Bronchial epithelial cell (primary cell): ENCODE data around the gene CARS1. TPM values are rescaled to one million over a fixed set of nuclear protein-coding genes. Genes with fewer than 3 reads are reported as not detected.

ENCODE experiments used
- DNase-seq: peaks from one replicate; pipeline ENCODE4 v3.0.0-alpha.2; 2010; ENCODE audit warnings: low read depth
- FAIRE-seq: peaks from 2 replicates; lab custom pipeline; 2011; peaks lifted over from hg19 to GRCh38; lab: Jason Lieb, UNC
- H3K27me3 ChIP-seq: 2 replicates; pipeline ENCODE4 v1.5.1; 2011; ENCODE audit warnings: low read length; ENCODE audit not compliant: control insufficient read depth, insufficient read depth
- H3K36me3 ChIP-seq: 2 replicates; pipeline ENCODE4 v1.5.1; 2011; ENCODE audit warnings: low read length; ENCODE audit not compliant: control insufficient read depth, insufficient read depth
- H3K4me3 ChIP-seq: 2 replicates; pipeline ENCODE4 v1.5.1; 2011; ENCODE audit warnings: mild to moderate bottlenecking, low read depth, low read length, control low read depth
- total RNA-seq: library from RNA; depleted of rRNA; stranded (reverse); fragments of >200 nt; gene quantifications from 2 replicates; pipeline ENCODE4 v1.2.1, GENCODE V29; 2014
- TF ChIP-seq, protein P1 (sequence below): IDR thresholded peaks from 2 replicates; pipeline ENCODE4 v1.5.1; 2011; ENCODE audit warnings: mild to moderate bottlenecking, moderate library complexity, low read length, control low read depth, inconsistent platforms; ENCODE audit not compliant: insufficient read depth, severe bottlenecking

The CARS1 gene
- total RNA-seq, 1 donor from 2014 or later = 113 TPM

- TF ChIP-seq, protein P1, sequence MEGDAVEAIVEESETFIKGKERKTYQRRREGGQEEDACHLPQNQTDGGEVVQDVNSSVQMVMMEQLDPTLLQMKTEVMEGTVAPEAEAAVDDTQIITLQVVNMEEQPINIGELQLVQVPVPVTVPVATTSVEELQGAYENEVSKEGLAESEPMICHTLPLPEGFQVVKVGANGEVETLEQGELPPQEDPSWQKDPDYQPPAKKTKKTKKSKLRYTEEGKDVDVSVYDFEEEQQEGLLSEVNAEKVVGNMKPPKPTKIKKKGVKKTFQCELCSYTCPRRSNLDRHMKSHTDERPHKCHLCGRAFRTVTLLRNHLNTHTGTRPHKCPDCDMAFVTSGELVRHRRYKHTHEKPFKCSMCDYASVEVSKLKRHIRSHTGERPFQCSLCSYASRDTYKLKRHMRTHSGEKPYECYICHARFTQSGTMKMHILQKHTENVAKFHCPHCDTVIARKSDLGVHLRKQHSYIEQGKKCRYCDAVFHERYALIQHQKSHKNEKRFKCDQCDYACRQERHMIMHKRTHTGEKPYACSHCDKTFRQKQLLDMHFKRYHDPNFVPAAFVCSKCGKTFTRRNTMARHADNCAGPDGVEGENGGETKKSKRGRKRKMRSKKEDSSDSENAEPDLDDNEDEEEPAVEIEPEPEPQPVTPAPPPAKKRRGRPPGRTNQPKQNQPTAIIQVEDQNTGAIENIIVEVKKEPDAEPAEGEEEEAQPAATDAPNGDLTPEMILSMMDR = no peak
- Histone ChIP-seq H3K36me3 (peaks cover 25% of the 10 kb centered on the region), H3K27me3 (no peaks in the 10 kb centered on the region), H3K4me3 (no peak overlapping the region)
- FAIRE-seq = no peak
- no peak for DNase-seq
Observed at GRCh38 chr11:2961080-2961479, 96.1 kb downstream of the CARS1 start.

GRCh38 chr11:2960139-2960538 lies 97.1 kb downstream of the CARS1 start:
- DNase-seq = no peak
- TF ChIP-seq, protein P1 = no peak
- Histone ChIP-seq H3K4me3 (no peak overlapping the region), H3K27me3 (no peaks in the 10 kb centered on the region), H3K36me3 (peaks cover 22% of the 10 kb centered on the region)
- FAIRE-seq = no peak

DNA sequence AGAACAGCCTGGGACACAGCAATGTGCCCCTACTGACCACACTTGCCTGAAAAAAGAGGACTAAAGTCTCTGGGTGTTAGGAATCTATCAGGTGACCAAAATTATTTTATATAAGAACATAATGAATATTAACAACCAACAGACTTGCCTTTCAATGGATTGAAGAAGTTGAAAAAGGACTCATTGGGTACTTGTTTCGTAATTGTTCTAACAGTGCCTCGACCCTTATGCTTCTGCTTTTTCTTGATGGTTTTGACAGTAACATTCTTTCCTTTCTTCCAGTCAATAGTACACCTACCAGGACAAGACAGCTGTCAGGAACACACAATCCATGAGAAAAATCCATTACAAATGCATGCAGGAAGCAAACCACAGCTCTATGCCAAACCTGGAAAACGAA lies 99.0 kb downstream of the CARS1 start:
- Histone ChIP-seq H3K36me3 (peaks cover 27% of the 10 kb centered on the region), H3K4me3 (no peak overlapping the region), H3K27me3 (no peaks in the 10 kb centered on the region)
- DNase-seq (no peak), FAIRE-seq (no peak)
- TF ChIP-seq, protein P1 = no peak

DNA sequence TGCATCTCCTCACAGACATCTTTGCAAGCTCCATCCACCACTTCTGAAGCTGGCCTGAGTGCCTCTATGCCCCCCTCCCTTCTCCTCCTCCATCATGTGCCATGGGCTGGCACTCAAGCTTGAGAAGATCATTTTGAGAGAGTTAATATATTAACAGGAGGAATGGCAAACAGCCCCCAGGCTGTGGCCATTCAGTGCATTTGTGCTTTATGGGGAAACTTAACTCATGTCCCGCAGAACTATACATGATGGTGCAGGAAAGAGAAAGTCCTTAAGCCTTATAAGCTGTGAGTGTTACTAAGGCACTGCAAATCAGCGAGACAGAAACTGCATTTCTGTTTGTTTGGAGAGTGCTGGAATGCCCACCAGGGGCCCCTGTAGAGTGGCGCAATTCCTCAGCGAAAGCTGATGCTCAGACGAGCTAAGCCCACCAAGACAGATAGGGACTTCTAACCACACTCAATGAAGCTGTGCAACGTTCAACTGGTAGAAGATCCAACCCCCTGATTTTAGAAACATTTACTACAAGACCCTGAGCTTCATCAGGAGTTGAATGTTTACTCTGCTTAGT lies 101.2 kb downstream of the CARS1 start:
- peaks cover 37% of the 10 kb centered on the region for H3K36me3 ChIP-seq
- no peak overlapping the region for H3K4me3 ChIP-seq
- FAIRE-seq = peak; percentile 7

DNA sequence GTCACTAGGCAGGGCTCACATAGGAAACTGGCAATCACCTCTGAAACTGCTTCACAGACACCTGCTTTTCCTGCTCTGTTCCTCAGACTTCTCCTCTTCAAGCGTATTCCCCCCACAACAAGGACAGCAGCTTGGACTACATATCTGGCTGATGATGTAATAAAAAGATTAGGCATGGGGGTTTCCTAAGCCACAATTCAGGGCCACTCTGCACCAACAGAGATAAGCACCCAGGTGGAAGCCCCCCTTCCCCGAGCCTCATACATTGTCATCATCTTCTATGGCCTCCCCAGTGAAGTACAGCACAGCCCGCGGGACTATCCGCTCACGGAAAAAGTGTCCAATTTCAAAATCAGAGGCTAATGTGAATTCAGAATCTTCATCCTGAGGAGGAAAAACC lies 103.0 kb downstream of the CARS1 start:
- DNase-seq = no peak
- no peak for FAIRE-seq
- Histone ChIP-seq H3K4me3 (no peak overlapping the region), H3K27me3 (no peaks in the 10 kb centered on the region), H3K36me3 (peaks cover 37% of the 10 kb centered on the region)
- TF ChIP-seq, protein P1 = no peak

More for the DNA sequence above, 101.2 kb downstream of the CARS1 start:
- DNase-seq = no peak
- H3K27me3 ChIP-seq = no peaks in the 10 kb centered on the region
- TF ChIP-seq, protein P1 = no peak

DNA sequence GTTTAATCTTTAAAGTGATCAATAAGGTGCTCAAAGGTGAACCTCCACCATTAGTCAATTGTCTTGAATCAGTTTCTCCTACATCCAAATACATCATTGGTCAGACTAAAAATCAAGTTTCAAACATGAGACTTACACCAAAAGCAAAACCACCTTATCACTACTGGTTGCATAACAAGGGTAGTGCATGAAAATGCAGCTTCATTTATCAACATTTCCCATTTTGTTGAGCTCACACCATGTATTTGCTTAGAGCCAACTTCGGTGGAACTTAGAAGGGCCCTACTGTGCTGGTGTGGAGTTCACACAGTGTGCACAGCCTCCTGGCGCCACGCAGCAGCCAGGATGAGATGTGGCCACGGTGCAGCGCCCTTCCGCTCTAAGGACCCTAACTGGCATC lies 104.9 kb downstream of the CARS1 start:
- TF ChIP-seq, protein P1 = no peak
- no peak for DNase-seq
- Histone ChIP-seq H3K36me3 (peaks cover 36% of the 10 kb centered on the region), H3K27me3 (no peaks in the 10 kb centered on the region), H3K4me3 (no peak overlapping the region)
- FAIRE-seq = no peak
